IMR-90 (cell line): ENCODE data around the gene FNDC3B.

Experiments used
- CEBPB ChIP-seq: IDR thresholded peaks from 2 replicates; pipeline ENCODE4 v1.6.1; 2012; ENCODE audit warnings: low read depth, low read length, improper control_type of control experiment
- POLR2A ChIP-seq: IDR thresholded peaks from 2 replicates; pipeline ENCODE4 v1.6.1; 2012; ENCODE audit warnings: mild to moderate bottlenecking, low read depth, low read length
- TF ChIP-seq, protein P1 (sequence below): conservative IDR thresholded peaks from 2 replicates; pipeline ENCODE4 v1.5.1; 2012; ENCODE audit warnings: mild to moderate bottlenecking, low read depth, low read length, improper control_type of control experiment

DNA sequence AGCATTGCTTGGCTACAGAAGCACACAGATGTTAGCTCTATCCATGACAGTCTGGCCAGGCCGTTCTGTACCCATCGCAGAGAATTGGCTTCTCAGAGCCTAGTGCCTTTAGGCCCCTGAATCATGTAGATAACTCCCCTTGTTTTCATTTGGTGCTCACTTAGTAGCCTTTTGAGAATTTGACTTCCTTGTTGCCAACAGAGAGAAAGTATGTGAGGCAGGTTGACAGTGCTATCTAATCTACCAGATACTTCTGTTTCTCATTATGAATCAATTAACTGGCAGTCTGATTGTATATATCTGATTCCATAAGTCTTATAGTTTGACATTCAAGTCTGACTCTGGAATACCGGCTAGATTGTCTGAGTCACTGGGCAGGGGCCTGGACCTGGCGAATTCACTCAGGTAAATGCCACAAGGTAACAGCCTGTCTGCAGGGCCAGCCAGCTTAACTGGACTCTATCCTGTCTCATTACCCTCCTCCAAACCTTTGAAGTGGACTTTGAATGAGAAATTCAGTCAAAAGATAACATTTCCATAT lies 248.6 kb downstream of the FNDC3B start:
- TF ChIP-seq POLR2A: no peak
- TF ChIP-seq, protein P1, sequence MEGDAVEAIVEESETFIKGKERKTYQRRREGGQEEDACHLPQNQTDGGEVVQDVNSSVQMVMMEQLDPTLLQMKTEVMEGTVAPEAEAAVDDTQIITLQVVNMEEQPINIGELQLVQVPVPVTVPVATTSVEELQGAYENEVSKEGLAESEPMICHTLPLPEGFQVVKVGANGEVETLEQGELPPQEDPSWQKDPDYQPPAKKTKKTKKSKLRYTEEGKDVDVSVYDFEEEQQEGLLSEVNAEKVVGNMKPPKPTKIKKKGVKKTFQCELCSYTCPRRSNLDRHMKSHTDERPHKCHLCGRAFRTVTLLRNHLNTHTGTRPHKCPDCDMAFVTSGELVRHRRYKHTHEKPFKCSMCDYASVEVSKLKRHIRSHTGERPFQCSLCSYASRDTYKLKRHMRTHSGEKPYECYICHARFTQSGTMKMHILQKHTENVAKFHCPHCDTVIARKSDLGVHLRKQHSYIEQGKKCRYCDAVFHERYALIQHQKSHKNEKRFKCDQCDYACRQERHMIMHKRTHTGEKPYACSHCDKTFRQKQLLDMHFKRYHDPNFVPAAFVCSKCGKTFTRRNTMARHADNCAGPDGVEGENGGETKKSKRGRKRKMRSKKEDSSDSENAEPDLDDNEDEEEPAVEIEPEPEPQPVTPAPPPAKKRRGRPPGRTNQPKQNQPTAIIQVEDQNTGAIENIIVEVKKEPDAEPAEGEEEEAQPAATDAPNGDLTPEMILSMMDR: no peak
- TF ChIP-seq CEBPB: no peak
